Immature natural killer cell (primary cell): ENCODE data around the gene P2RX4. TPM values are rescaled to one million over a fixed set of nuclear protein-coding genes. Genes with fewer than 3 reads are reported as not detected.
A peak's percentile ranks its signal among the peaks of the same experiment; 100 is the strongest.
"Not testable (repeated sequence)": the region's sequence is repeated elsewhere in the genome, so short reads cannot be mapped to it uniquely, and the experiment has no call there.

ENCODE experiments used
- DNase-seq, 3 donors: peaks; one replicate each; pipeline ENCODE4 v3.0.0; 2022; ENCODE audit warnings: mixed read lengths in 1 of 3
- H3K27ac Mint-ChIP-seq, 6 donors: one replicate each; pipeline ENCODE4 v1.8.0; 2020; ENCODE audit warnings: mixed read lengths in 6 of 6, mild to moderate bottlenecking in 5 of 6, inconsistent platforms in 4 of 6, moderate library complexity in 3 of 6
- H3K27me3 Mint-ChIP-seq, 3 donors: one replicate each; pipeline ENCODE4 v1.8.0; 2020 to 2021; ENCODE audit warnings: low read depth in 3 of 3, mild to moderate bottlenecking in 3 of 3, mixed read lengths in 3 of 3, moderate library complexity in 3 of 3, inconsistent platforms in 1 of 3
- H3K36me3 Mint-ChIP-seq, 3 donors: one replicate each; pipeline ENCODE4 v1.8.0; 2020; ENCODE audit warnings: mixed read lengths in 3 of 3, inconsistent platforms in 2 of 3, mild to moderate bottlenecking in 2 of 3
- H3K4me1 Mint-ChIP-seq, 2 donors: one replicate each; pipeline ENCODE4 v1.8.0; 2020; ENCODE audit warnings: inconsistent platforms in 2 of 2, mild to moderate bottlenecking in 2 of 2, mixed read lengths in 2 of 2, moderate library complexity in 1 of 2
- H3K4me3 Mint-ChIP-seq, 5 donors: one replicate each; pipeline ENCODE4 v1.8.0; 2020; ENCODE audit warnings: mild to moderate bottlenecking in 5 of 5, mixed read lengths in 5 of 5, inconsistent platforms in 3 of 5, moderate library complexity in 3 of 5
- H3K9me3 Mint-ChIP-seq, 6 donors: one replicate each; pipeline ENCODE4 v1.8.0; 2020; ENCODE audit warnings: mild to moderate bottlenecking in 6 of 6, mixed read lengths in 6 of 6, inconsistent platforms in 4 of 6, moderate library complexity in 3 of 6
- polyA plus RNA-seq, 3 donors: library from polyadenylated mRNA; unstranded; fragments of 300-500 nt; fragmentation: Illumina TruSeq; gene quantifications; one replicate each; pipeline ENCODE4 v1.2.3, GENCODE V29; 2021

The P2RX4 gene, protein sequence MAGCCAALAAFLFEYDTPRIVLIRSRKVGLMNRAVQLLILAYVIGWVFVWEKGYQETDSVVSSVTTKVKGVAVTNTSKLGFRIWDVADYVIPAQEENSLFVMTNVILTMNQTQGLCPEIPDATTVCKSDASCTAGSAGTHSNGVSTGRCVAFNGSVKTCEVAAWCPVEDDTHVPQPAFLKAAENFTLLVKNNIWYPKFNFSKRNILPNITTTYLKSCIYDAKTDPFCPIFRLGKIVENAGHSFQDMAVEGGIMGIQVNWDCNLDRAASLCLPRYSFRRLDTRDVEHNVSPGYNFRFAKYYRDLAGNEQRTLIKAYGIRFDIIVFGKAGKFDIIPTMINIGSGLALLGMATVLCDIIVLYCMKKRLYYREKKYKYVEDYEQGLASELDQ
- 10 to 100 TPM; 38.2 to 49.0 (median 47.7) TPM for polyA plus RNA-seq

DNA sequence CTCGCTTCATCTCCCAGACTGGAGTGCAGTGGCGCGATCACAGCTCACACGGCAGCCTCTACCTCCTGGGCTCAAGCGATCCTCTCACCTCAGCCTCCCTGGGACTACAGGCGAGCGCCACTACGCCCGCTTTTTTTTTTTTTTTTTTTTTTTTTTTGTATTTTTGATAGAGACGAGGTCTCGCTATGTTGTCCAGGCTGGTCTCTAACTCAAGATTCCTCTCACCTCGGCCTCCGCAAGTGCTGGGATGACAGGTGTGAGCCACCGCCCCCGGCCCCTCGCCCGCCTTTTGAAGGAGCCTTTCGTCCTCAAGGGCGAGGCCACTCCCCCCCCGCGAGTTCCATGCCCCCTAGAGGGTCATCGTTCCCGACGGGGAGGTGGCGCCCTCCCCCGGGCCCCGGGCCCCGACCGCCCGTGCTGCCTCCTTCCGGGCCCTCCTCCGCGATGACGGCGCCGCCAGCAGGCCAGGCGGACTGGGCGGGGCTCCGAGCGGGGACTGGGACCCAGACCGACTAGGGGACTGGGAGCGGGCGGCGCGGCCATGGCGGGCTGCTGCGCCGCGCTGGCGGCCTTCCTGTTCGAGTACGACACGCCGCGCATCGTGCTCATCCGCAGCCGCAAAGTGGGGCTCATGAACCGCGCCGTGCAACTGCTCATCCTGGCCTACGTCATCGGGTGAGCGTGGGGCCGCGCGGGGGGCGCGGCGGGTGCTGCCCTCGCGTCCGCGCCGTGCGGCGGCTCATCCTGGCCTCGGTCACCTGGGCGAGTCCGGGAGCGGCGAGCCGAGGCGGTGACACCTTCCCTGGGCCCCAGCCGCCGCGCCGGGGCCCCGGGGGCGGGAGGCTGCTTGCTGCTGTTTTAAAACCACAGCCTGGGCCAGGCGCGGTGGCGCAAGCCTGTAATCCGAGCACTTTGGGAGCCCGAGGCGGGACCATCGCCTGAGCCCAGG, at the start of gene P2RX4:
P2RX4 (plus strand) TSS at position 506 of the 949 bp plus-strand sequence; CDS start at position 542, 36 bp downstream.
- peak within 1 kb of the TSS; percentile 88 to 95 (median 92) for H3K4me3 Mint-ChIP-seq
- peaks cover 20 to 21% of the 10 kb centered on the region in 2 donors for H3K4me1 Mint-ChIP-seq
- peaks cover 4 to 5% (median 4%) of the 10 kb centered on the region in 3 donors for H3K36me3 Mint-ChIP-seq
- peak within 1 kb of the TSS; percentile 94 to 99 (median 98) for H3K27ac Mint-ChIP-seq
- no peaks in the 10 kb centered on the region for H3K9me3 Mint-ChIP-seq
- peaks cover 7 to 12% (median 7%) of the 10 kb centered on the region in 3 donors for H3K27me3 Mint-ChIP-seq
- peak; percentile 90 to 92 (median 91) for DNase-seq

GRCh38 chr12:121162384-121162783, 47.5 kb upstream of the P2RX4 start:
- no peak for DNase-seq
- H3K4me3 Mint-ChIP-seq = no peak overlapping the region
- H3K27me3 Mint-ChIP-seq = peaks cover 0 to under 1% (median 0%) of the 10 kb centered on the region in 3 donors
- no peaks in the 10 kb centered on the region for H3K9me3 Mint-ChIP-seq
- H3K27ac Mint-ChIP-seq = no peak overlapping the region
- peaks cover 17 to 24% of the 10 kb centered on the region in 2 donors for H3K4me1 Mint-ChIP-seq
- H3K36me3 Mint-ChIP-seq = peaks cover 20 to 48% (median 42%) of the 10 kb centered on the region in 3 donors

- Mint-ChIP-seq H3K4me1 (peaks cover 17 to 24% of the 10 kb centered on the region in 2 donors), H3K27me3 (no peaks in the 10 kb centered on the region), H3K36me3 (peaks cover 16 to 45% (median 36%) of the 10 kb centered on the region in 3 donors), H3K27ac (no peak overlapping the region), H3K4me3 (no peak overlapping the region), H3K9me3 (no peaks in the 10 kb centered on the region)
- DNase-seq = no peak
Observed at GRCh38 chr12:121162985-121163384, 46.9 kb upstream of the P2RX4 start.

- H3K36me3 Mint-ChIP-seq = peaks cover 22 to 42% (median 30%) of the 10 kb centered on the region in 3 donors
- DNase-seq, H3K9me3 Mint-ChIP-seq, H3K4me3 Mint-ChIP-seq, H3K27me3 Mint-ChIP-seq, H3K27ac Mint-ChIP-seq: not testable (repeated sequence)
- H3K4me1 Mint-ChIP-seq = peaks cover 7 to 10% of the 10 kb centered on the region in 2 donors
Observed at GRCh38 chr12:121164839-121165238, 45.1 kb upstream of the P2RX4 start.

DNA sequence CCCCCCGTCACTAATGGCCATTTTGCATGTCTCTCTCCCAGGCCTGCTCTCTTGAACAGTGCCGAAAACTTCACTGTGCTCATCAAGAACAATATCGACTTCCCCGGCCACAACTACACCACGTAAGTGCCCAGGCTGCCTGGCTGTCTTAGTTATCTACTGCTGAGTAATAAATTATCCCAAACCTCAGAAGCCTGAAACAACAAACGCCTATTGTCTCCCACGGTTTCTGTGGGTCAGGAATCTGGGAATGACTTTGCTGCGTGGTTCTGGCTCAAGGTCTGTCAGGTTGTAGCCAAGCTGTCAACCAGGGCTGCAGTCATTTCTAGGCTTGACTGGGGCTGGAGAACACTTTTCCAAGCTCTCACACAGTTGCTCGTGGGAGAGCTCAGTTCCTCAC, 44.6 kb upstream of the P2RX4 start:
- H3K27ac Mint-ChIP-seq = no peak overlapping the region

DNA sequence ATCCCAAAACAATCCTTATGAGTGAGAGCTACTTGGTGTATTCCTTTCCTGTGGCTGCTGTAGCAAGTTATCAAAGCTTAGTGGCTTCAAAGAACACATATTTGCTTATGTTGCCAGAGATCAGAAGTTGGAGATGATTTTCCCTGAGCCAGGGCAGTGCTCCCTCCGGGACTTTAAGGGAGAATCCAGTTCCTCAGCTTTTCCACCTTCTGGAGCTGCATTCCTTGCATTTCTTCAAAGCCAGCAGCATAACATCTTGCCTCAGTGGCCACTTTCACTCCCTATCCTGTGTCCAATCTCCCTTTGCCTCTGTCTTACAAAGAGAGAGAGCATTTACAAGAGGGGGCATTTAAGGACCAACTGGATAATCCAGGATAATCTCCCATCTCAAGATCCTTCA, 43.6 kb upstream of the P2RX4 start:
- no peaks in the 10 kb centered on the region for H3K27me3 Mint-ChIP-seq
- no peak for DNase-seq
- no peak overlapping the region for H3K27ac Mint-ChIP-seq
- peaks cover 22 to 45% (median 33%) of the 10 kb centered on the region in 3 donors for H3K36me3 Mint-ChIP-seq
- H3K9me3 Mint-ChIP-seq = no peaks in the 10 kb centered on the region
- no peak overlapping the region for H3K4me3 Mint-ChIP-seq
- no peaks in the 10 kb centered on the region for H3K4me1 Mint-ChIP-seq

More for the DNA sequence above, 44.6 kb upstream of the P2RX4 start:
- peaks cover 4 to 5% of the 10 kb centered on the region in 2 donors for H3K4me1 Mint-ChIP-seq
- DNase-seq = no peak
- H3K36me3 Mint-ChIP-seq = peaks cover 22 to 42% (median 28%) of the 10 kb centered on the region in 3 donors
- H3K4me3 Mint-ChIP-seq = no peak overlapping the region
- no peaks in the 10 kb centered on the region for H3K27me3 Mint-ChIP-seq
- no peaks in the 10 kb centered on the region for H3K9me3 Mint-ChIP-seq

GRCh38 chr12:121167232-121167820, 42.6 kb upstream of the P2RX4 start:
- H3K36me3 Mint-ChIP-seq = peaks cover 22 to 39% (median 30%) of the 10 kb centered on the region in 3 donors
- H3K4me1 Mint-ChIP-seq = no peaks in the 10 kb centered on the region
- DNase-seq = no peak
- H3K4me3 Mint-ChIP-seq = no peak overlapping the region
- no peaks in the 10 kb centered on the region for H3K9me3 Mint-ChIP-seq
- no peak overlapping the region for H3K27ac Mint-ChIP-seq
- H3K27me3 Mint-ChIP-seq = no peaks in the 10 kb centered on the region

GRCh38 chr12:121167951-121168350, 42.0 kb upstream of the P2RX4 start:
- Mint-ChIP-seq H3K4me3 (no peak overlapping the region), H3K27ac (no peak overlapping the region), H3K9me3 (no peaks in the 10 kb centered on the region), H3K4me1 (no peaks in the 10 kb centered on the region), H3K36me3 (peaks cover 22 to 44% (median 36%) of the 10 kb centered on the region in 3 donors), H3K27me3 (no peaks in the 10 kb centered on the region)
- DNase-seq = no peak

GRCh38 chr12:121170151-121170550, 39.8 kb upstream of the P2RX4 start:
- no peaks in the 10 kb centered on the region for H3K4me1 Mint-ChIP-seq
- no peak overlapping the region for H3K4me3 Mint-ChIP-seq
- DNase-seq = no peak
- peaks cover 22 to 46% (median 36%) of the 10 kb centered on the region in 3 donors for H3K36me3 Mint-ChIP-seq
- H3K9me3 Mint-ChIP-seq = no peaks in the 10 kb centered on the region
- no peak overlapping the region for H3K27ac Mint-ChIP-seq
- peaks cover 0 to 3% (median 0%) of the 10 kb centered on the region in 3 donors for H3K27me3 Mint-ChIP-seq

DNA sequence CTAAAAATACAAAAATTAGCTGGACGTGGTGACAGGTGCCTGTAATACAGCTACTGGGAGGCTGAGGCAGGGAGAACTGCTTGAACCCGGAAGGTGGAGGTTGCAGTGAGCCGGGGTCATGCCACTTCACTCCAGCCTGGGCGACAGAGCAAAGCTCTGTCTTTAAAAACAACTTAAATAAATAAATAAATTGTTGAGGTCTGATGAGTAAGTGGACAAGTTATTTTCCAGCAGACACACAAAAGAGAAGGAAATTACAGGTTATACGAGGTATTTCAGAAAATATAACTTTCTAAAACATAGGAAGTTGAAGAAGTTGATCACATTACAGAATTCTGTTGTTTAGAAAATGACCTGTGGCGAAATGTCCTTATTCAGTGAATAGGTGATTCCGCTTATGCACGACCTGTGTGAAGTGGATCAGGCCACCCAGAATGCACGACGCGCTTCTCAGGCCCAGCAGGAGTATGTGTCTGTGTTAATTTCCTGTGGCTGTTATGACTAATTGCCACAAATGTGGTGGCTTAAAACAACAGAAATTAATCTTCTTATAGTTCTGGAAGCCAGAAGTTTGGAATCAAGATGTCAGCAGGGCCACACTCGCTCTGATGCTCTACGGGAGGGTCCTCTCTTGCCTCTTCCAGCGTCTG, 39.2 kb upstream of the P2RX4 start:
- H3K27ac Mint-ChIP-seq = peak overlapping the region in 2 of 6 donors; percentile 23 to 57
- no peaks in the 10 kb centered on the region for H3K4me1 Mint-ChIP-seq
- H3K27me3 Mint-ChIP-seq = peaks cover 0 to 3% (median 0%) of the 10 kb centered on the region in 3 donors
- H3K4me3 Mint-ChIP-seq = no peak overlapping the region
- peaks cover 17 to 46% (median 35%) of the 10 kb centered on the region in 3 donors for H3K36me3 Mint-ChIP-seq
- no peaks in the 10 kb centered on the region for H3K9me3 Mint-ChIP-seq
- no peak for DNase-seq

DNA sequence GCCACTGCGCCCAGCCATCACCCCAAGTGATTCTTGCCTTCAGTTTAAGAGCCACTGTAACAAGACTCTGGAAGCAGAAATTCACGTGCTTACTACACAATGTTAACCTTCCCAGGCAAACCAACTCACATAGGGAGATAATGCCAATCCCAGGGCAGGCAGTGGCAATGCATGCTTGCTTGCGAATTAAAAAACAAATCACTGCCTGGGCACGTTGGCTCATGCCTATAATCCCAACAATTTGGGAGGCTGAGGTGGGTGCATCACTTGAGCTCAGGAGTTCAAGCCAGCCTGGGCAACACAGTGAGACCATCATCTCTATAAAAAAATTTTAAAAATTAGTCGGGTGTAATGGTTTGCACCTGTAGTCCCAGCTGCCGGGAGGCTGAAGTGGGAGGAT, 37.8 kb upstream of the P2RX4 start:
- H3K27me3 Mint-ChIP-seq = peaks cover 0 to 3% (median 0%) of the 10 kb centered on the region in 3 donors

GRCh38 chr12:121175383-121176119, 34.4 kb upstream of the P2RX4 start:
- DNase-seq = no peak
- Mint-ChIP-seq H3K4me1 (no peaks in the 10 kb centered on the region), H3K36me3 (peaks cover 21 to 46% (median 35%) of the 10 kb centered on the region in 3 donors), H3K9me3 (no peaks in the 10 kb centered on the region), H3K27me3 (peaks cover 0 to 3% (median 0%) of the 10 kb centered on the region in 3 donors), H3K4me3 (no peak overlapping the region), H3K27ac (no peak overlapping the region)

More for the DNA sequence above, 37.8 kb upstream of the P2RX4 start:
- DNase-seq = no peak
- Mint-ChIP-seq H3K9me3 (no peaks in the 10 kb centered on the region), H3K36me3 (peaks cover 22 to 43% (median 35%) of the 10 kb centered on the region in 3 donors), H3K27ac (no peak overlapping the region), H3K4me1 (no peaks in the 10 kb centered on the region), H3K4me3 (no peak overlapping the region)
